Thymus (tissue), 11 donors: Measurements from ENCODE around the gene PLEKHG7. TPM values are rescaled to one million over a fixed set of nuclear protein-coding genes. Genes with fewer than 3 reads are reported as not detected.

Experiments
- DNase-seq, 9 donors: peaks; one replicate each; pipeline ENCODE4 v3.0.0-alpha.2; 2013; ENCODE audit warnings: low spot score in 9 of 9, low read depth in 6 of 9, missing footprints in 1 of 9
- H3K27ac ChIP-seq, 2 donors: one replicate each; pipeline ENCODE4 v1.5.1; 2013; ENCODE audit warnings: control low read depth in 1 of 2, low read depth in 1 of 2, low read length in 1 of 2, mild to moderate bottlenecking in 1 of 2, moderate library complexity in 1 of 2
- H3K27me3 ChIP-seq, 2 donors: one replicate each; pipeline ENCODE4 v1.5.1; 2013; ENCODE audit warnings: low read length in 1 of 2; ENCODE audit not compliant: control insufficient read depth in 2 of 2, insufficient read depth in 1 of 2
- H3K36me3 ChIP-seq, 2 donors: one replicate each; pipeline ENCODE4 v1.5.1; 2013; ENCODE audit warnings: low read length in 1 of 2, mild to moderate bottlenecking in 1 of 2, moderate library complexity in 1 of 2; ENCODE audit not compliant: control insufficient read depth in 2 of 2, insufficient read depth in 2 of 2
- H3K4me1 ChIP-seq, 2 donors: one replicate each; pipeline ENCODE4 v1.5.1; 2013; ENCODE audit warnings: low read length in 2 of 2; ENCODE audit not compliant: control insufficient read depth in 2 of 2, insufficient read depth in 2 of 2
- H3K4me3 ChIP-seq, 2 donors: one replicate each; pipeline ENCODE4 v1.5.1; 2013; ENCODE audit warnings: low read length in 2 of 2, control low read depth in 1 of 2, mild to moderate bottlenecking in 1 of 2
- H3K9me3 ChIP-seq, 2 donors: one replicate each; pipeline ENCODE4 v1.5.1; 2013; ENCODE audit warnings: low read length in 1 of 2, mild to moderate bottlenecking in 1 of 2; ENCODE audit not compliant: control insufficient read depth in 2 of 2, insufficient read depth in 1 of 2
- WGBS: extraction: QIAGEN DNeasy Blood & Tissue Kit; methylation state at CpG from one replicate; pipeline ENCODE4 v1.1.7; 2013; 5-methylcytosine and 5-hydroxymethylcytosine counted together
- polyA plus RNA-seq: library from polyadenylated mRNA; stranded (reverse); fragments of 200-250 nt; gene quantifications from one replicate; pipeline ENCODE4 v1.2.3, GENCODE V29; 2013
- total RNA-seq: library from RNA; stranded (reverse); fragments of 120-200 nt; gene quantifications from one replicate; pipeline ENCODE4 v1.2.4, GENCODE V29; 2013
- donor health status: healthy.

PLEKHG7 gene
- total and polyA plus RNA-seq, 2 donors = 0.14 to 0.73 TPM

- Histone ChIP-seq H3K36me3 (no peaks in the 10 kb centered on the region), H3K4me3 (no peak overlapping the region), H3K9me3 (peaks cover 0 to 3% of the 10 kb centered on the region in 2 donors), H3K27ac (no peak overlapping the region), H3K4me1 (no peaks in the 10 kb centered on the region), H3K27me3 (no peaks in the 10 kb centered on the region)
- no peak for DNase-seq
These were observed 6.6 kb upstream of the PLEKHG7 start for GRCh38 chr12:92696216-92696615.

GRCh38 chr12:92698474-92698873, 4.3 kb upstream of the PLEKHG7 start:
- Histone ChIP-seq H3K4me1 (no peaks in the 10 kb centered on the region), H3K36me3 (no peaks in the 10 kb centered on the region), H3K27me3 (no peaks in the 10 kb centered on the region), H3K27ac (no peak overlapping the region), H3K9me3 (peaks cover 0 to 3% of the 10 kb centered on the region in 2 donors), H3K4me3 (no peak overlapping the region)
- DNase-seq = no peak

- Histone ChIP-seq H3K27me3 (no peaks in the 10 kb centered on the region), H3K36me3 (no peaks in the 10 kb centered on the region), H3K9me3 (peaks cover 0 to 3% of the 10 kb centered on the region in 2 donors), H3K4me3 (no peak overlapping the region), H3K4me1 (no peaks in the 10 kb centered on the region), H3K27ac (no peak overlapping the region)
- no peak for DNase-seq
- WGBS = 98% methylated on average over 1 of the region's 1 CpG
These were observed 1.3 kb upstream of the PLEKHG7 start for GRCh38 chr12:92701441-92701840.

- no peak for DNase-seq
- Histone ChIP-seq H3K4me1 (no peaks in the 10 kb centered on the region), H3K9me3 (no peaks in the 10 kb centered on the region), H3K27ac (no peak overlapping the region), H3K27me3 (no peaks in the 10 kb centered on the region), H3K36me3 (no peaks in the 10 kb centered on the region), H3K4me3 (no peak overlapping the region)
- WGBS = 90% methylated on average over 4 of the region's 4 CpGs
These were observed 997 bp downstream of the PLEKHG7 start for GRCh38 chr12:92703786-92704185.

- Histone ChIP-seq H3K4me3 (no peak overlapping the region), H3K9me3 (no peaks in the 10 kb centered on the region), H3K27me3 (no peaks in the 10 kb centered on the region), H3K36me3 (no peaks in the 10 kb centered on the region), H3K27ac (no peak overlapping the region), H3K4me1 (no peaks in the 10 kb centered on the region)
- no peak for DNase-seq
- 96% methylated on average over 7 of the region's 7 CpGs for WGBS
These were observed 3.8 kb downstream of the PLEKHG7 start for GRCh38 chr12:92706594-92706993.

GRCh38 chr12:92707926-92708325, 5.1 kb downstream of the PLEKHG7 start:
- WGBS = 95% methylated on average over 1 of the region's 1 CpG
- H3K9me3 ChIP-seq = no peaks in the 10 kb centered on the region
- DNase-seq = no peak
- H3K4me3 ChIP-seq = no peak overlapping the region
- H3K36me3 ChIP-seq = no peaks in the 10 kb centered on the region
- no peaks in the 10 kb centered on the region for H3K4me1 ChIP-seq
- no peak overlapping the region for H3K27ac ChIP-seq
- H3K27me3 ChIP-seq = no peaks in the 10 kb centered on the region

GRCh38 chr12:92715625-92716024, 12.8 kb downstream of the PLEKHG7 start:
- no peaks in the 10 kb centered on the region for H3K27me3 ChIP-seq
- peak in 2 of 9 donors; percentile 9 to 49 for DNase-seq
- no peaks in the 10 kb centered on the region for H3K9me3 ChIP-seq
- H3K36me3 ChIP-seq = no peaks in the 10 kb centered on the region
- 43% methylated on average over 1 of the region's 1 CpG for WGBS
- no peak overlapping the region for H3K4me3 ChIP-seq
- peaks cover 0 to 6% of the 10 kb centered on the region in 2 donors for H3K4me1 ChIP-seq
- no peak overlapping the region for H3K27ac ChIP-seq

- no peaks in the 10 kb centered on the region for H3K27me3 ChIP-seq
- H3K4me3 ChIP-seq = no peak overlapping the region
- 60% methylated on average over 2 of the region's 2 CpGs for WGBS
- no peak overlapping the region for H3K27ac ChIP-seq
- no peaks in the 10 kb centered on the region for H3K36me3 ChIP-seq
- peaks cover 0 to 6% of the 10 kb centered on the region in 2 donors for H3K4me1 ChIP-seq
- no peak for DNase-seq
- H3K9me3 ChIP-seq = no peaks in the 10 kb centered on the region
These were observed 14.4 kb downstream of the PLEKHG7 start for GRCh38 chr12:92717202-92717601.

GRCh38 chr12:92718483-92718990, 15.7 kb downstream of the PLEKHG7 start:
- Histone ChIP-seq H3K27me3 (no peaks in the 10 kb centered on the region), H3K27ac (no peak overlapping the region), H3K36me3 (no peaks in the 10 kb centered on the region), H3K9me3 (no peaks in the 10 kb centered on the region), H3K4me3 (no peak overlapping the region), H3K4me1 (peaks cover 0 to 6% of the 10 kb centered on the region in 2 donors)
- 97% methylated on average over 2 of the region's 2 CpGs for WGBS
- DNase-seq = no peak

- 80% methylated on average over 6 of the region's 6 CpGs for WGBS
- no peak overlapping the region for H3K27ac ChIP-seq
- no peaks in the 10 kb centered on the region for H3K36me3 ChIP-seq
- H3K4me1 ChIP-seq = peaks cover 0 to 6% of the 10 kb centered on the region in 2 donors
- H3K27me3 ChIP-seq = no peaks in the 10 kb centered on the region
- H3K4me3 ChIP-seq = no peak overlapping the region
- no peaks in the 10 kb centered on the region for H3K9me3 ChIP-seq
- no peak for DNase-seq
These were observed 16.9 kb downstream of the PLEKHG7 start for GRCh38 chr12:92719674-92720073.
